Measurements from ENCODE around the gene JPT1.
"Not testable (repeated sequence)": the region's sequence is repeated elsewhere in the genome, so short reads cannot be mapped to it uniquely, and the experiment has no call there.

The JPT1 gene

GRCh38 chr17:75130632-75131277 is 23.6 kb downstream of the JPT1 start:
- no peak for DNase-seq (ENCODE audit: low read depth, low spot score)

- DNase-seq (ENCODE audit: low read depth, low spot score), result no peak
Measured at GRCh38 chr17:75130059-75130631, 24.2 kb downstream of the JPT1 start.

GRCh38 chr17:75129576-75129975 is 24.7 kb downstream of the JPT1 start:
- no peak for DNase-seq (ENCODE audit: low read depth, low spot score)

DNA sequence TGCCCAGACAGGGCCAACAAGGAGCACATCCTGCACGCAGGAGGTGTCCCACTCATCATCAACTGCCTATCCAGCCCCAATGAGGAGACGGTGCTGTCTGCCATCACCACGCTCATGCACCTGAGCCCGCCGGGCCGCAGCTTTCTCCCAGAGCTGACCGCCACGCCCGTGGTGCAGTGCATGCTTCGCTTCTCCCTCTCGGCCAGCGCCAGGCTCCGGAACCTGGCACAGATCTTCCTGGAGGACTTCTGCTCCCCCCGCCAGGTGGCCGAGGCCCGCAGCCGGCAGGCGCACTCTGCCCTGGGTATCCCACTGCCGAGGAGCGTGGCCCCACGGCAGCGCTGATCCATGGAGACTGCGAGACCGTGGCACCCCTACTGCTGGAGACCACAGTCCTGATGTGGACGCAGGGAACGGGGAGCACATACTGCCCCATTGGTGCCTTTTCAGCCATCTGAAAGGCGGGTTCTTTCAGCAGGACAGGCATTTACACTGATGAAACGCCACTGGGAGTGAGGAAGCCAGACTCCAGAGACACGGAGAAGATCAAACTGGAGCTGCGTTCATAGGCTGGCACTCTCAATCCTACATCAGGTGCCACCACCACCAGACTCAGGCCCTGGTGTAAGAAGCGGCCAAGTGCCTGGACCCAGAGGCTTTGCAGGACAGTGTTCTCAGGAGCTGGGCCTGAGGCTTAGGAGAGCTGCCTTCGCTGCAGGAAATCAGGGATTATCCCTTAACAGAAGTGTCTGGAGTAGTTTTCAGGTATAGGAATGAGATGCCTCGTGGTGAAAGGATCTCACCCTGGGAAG is 25.4 kb downstream of the JPT1 start:
- no peak for DNase-seq (ENCODE audit: low read depth, low spot score)

DNA sequence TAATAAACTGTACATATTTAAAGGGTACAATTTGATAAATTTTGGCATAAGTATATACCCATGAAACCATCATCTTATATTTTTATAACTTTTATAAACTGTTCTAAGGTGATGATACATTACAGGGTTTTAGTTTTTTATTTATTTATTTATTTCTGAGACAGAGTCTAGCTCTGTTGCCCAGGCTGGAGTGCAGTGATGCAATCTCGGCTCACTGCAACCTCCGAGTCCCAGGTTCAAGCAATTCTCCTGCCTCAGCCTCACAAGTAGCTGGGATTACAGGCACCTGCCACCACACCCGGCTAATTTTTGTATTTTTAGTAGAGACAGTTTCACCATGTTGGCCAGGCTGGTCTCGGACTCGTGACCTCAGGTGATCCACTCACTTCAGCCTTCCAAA is 26.4 kb downstream of the JPT1 start:
- not testable (repeated sequence) for DNase-seq (ENCODE audit: low read depth, low spot score)

- no peak for DNase-seq (ENCODE audit: low read depth, low spot score)
Measured at GRCh38 chr17:75126954-75127353, 27.4 kb downstream of the JPT1 start.

DNA sequence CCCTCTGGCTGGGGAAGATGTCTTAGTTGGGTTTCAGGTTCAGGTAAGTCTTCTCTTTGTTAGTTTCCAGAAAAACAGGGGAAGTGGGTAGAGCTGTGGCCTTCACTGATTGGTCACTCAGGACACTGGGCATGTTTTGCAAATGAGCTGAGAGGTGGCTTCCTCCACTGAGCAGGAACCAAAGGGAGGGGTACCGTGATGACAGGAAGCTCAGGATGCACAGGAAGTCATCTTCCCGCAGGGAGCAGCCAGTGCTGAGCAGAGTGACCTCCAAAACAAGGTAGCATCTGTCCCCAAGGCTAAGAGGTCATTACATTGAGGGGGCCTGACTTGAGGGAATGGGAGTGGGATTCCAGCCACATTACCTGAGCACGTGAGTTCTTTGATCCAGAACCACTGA is 28.3 kb downstream of the JPT1 start:
- no peak for DNase-seq (ENCODE audit: low read depth, low spot score)

- DNase-seq (ENCODE audit: low read depth, low spot score), result no peak
Measured at GRCh38 chr17:75124819-75125162, 29.5 kb downstream of the JPT1 start.

DNA sequence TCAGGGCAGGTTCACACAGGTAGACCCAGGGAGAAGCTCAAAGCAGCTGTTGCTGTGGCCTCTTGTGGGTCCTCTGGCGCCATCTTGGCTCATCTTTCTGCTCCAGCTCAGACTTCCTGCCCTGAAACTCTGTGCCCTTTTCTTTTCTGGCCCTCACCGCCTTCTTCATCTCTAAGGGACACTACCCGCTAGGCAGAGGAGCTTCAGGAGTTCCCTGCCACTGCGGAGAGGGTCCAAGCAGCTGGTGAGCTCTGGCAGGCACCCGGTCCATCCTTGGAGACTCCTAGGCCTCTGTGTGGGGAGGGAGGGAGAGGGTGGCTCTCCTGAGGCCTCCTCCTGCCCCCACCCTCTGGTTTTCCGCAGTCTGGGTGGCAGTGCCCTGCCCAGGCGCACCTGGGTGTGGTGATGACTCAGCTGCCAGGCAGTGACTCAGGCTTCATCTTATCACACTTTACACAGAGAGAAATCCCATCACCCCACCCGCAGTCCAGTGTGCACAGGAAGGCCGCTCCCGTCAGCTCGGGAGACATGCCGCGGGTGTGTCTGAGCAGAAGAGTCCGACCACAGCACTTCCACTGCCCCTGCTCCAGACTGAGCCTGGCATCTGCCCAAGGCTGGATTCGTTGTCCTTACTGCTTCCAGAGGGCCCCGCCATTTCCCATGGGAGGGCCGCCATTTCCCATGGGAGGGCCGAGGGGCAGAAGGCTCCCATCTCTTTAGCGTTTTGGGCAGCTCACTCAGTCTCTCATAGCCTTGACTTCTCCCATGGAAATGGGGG is 30.1 kb downstream of the JPT1 start:
- no peak for DNase-seq (ENCODE audit: low read depth, low spot score)

DNA sequence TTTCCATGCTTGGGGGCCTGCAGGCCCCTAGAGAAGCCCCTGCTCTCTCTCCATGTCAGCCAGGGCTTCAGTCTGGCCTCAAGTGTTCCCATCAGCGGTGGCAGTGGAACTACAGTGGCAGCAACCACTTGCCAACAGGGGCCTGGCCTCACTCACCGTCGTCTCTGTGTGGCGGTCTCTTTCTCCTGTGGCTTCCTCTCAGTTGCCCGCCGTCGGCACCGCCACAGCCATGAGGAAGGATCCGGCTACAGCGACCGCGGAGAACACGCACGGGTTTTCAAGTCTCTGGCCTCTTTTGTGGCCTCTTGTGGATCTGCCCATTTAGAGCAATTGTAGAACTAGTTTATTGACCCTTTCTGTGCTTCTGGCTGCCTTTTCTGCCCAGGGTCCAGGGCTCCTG is 36.0 kb downstream of the JPT1 start:
- no peak for DNase-seq (ENCODE audit: low read depth, low spot score)

- DNase-seq (ENCODE audit: low read depth, low spot score), result no peak
Measured at GRCh38 chr17:75116737-75117136, 37.6 kb downstream of the JPT1 start.

GRCh38 chr17:75115555-75115954 is 38.8 kb downstream of the JPT1 start:
- DNase-seq (ENCODE audit: low read depth, low spot score), result no peak

GRCh38 chr17:75114552-75115314 is 39.6 kb downstream of the JPT1 start:
- no peak for DNase-seq (ENCODE audit: low read depth, low spot score)

GRCh38 chr17:75113798-75114551 is 40.3 kb downstream of the JPT1 start:
- DNase-seq (ENCODE audit: low read depth, low spot score), result peak; percentile 85

- no peak for DNase-seq (ENCODE audit: low read depth, low spot score)
Measured at GRCh38 chr17:75111777-75112335, 42.5 kb downstream of the JPT1 start.

GRCh38 chr17:75110234-75110937 is 43.9 kb downstream of the JPT1 start:
- DNase-seq (ENCODE audit: low read depth, low spot score), result no peak

- peak; percentile 78 for DNase-seq (ENCODE audit: low read depth, low spot score)
Measured at GRCh38 chr17:75109407-75110233, 44.7 kb downstream of the JPT1 start, which contains the start of gene ARMC7. Gene ARMC7 (plus strand): TSS chr17:75109969. CDS start chr17:75110289, 320 bp downstream.

GRCh38 chr17:75109046-75109406 is 45.3 kb downstream of the JPT1 start:
- no peak for DNase-seq (ENCODE audit: low read depth, low spot score)

GRCh38 chr17:75108193-75108592 is 46.1 kb downstream of the JPT1 start:
- DNase-seq (ENCODE audit: low read depth, low spot score), result no peak
